Body of pancreas (tissue), 4 donors: ENCODE measurements around the gene IL6R.

Experiments
- POLR2A ChIP-seq, 3 donors: fragments of 450-650 bp; IDR thresholded peaks; one replicate each; pipeline ENCODE4 v1.6.1; 2016; ENCODE audit warnings: antibody characterized with exemption in 3 of 3, mild to moderate bottlenecking in 2 of 3
- TF ChIP-seq, protein P1 (sequence below), 7 experiments: fragments of 450-650 bp in 4 of 7; fragments of 200-600 bp in 3 of 7; sonication (generic) in 3 of 7; IDR thresholded peaks; one replicate each; pipeline ENCODE4 v1.5.1; 2016 to 2019; ENCODE audit warnings: antibody characterized with exemption in 7 of 7

DNA sequence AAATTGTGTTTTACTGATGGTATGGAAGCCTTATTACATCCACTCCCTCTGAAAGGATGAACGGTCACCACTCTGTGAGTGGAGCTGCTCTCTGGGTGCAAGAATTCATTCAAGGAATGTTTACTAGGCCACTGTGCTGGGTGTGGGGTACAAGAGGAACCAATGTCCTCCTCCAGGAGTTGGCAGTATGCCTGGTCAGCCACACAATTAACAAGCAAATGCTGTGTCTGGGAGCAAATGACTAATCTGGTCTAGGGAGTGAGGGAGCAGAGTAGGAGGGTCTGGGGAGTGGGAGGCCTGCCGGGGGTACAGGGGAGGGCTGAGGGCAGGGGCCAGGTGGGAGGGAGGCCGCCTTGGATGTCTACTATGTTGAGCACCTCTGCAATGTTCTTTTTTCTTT lies 69.7 kb downstream of the IL6R start:
- TF ChIP-seq, protein P1, sequence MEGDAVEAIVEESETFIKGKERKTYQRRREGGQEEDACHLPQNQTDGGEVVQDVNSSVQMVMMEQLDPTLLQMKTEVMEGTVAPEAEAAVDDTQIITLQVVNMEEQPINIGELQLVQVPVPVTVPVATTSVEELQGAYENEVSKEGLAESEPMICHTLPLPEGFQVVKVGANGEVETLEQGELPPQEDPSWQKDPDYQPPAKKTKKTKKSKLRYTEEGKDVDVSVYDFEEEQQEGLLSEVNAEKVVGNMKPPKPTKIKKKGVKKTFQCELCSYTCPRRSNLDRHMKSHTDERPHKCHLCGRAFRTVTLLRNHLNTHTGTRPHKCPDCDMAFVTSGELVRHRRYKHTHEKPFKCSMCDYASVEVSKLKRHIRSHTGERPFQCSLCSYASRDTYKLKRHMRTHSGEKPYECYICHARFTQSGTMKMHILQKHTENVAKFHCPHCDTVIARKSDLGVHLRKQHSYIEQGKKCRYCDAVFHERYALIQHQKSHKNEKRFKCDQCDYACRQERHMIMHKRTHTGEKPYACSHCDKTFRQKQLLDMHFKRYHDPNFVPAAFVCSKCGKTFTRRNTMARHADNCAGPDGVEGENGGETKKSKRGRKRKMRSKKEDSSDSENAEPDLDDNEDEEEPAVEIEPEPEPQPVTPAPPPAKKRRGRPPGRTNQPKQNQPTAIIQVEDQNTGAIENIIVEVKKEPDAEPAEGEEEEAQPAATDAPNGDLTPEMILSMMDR (IDR thresholded peaks at IDR 0.05), result no peak
- no peak for TF ChIP-seq POLR2A (IDR thresholded peaks at IDR 0.05)
